Measurements from ENCODE around the gene STS. TPM values are rescaled to one million over a fixed set of nuclear protein-coding genes. Genes with fewer than 3 reads are reported as not detected.

STS gene, protein sequence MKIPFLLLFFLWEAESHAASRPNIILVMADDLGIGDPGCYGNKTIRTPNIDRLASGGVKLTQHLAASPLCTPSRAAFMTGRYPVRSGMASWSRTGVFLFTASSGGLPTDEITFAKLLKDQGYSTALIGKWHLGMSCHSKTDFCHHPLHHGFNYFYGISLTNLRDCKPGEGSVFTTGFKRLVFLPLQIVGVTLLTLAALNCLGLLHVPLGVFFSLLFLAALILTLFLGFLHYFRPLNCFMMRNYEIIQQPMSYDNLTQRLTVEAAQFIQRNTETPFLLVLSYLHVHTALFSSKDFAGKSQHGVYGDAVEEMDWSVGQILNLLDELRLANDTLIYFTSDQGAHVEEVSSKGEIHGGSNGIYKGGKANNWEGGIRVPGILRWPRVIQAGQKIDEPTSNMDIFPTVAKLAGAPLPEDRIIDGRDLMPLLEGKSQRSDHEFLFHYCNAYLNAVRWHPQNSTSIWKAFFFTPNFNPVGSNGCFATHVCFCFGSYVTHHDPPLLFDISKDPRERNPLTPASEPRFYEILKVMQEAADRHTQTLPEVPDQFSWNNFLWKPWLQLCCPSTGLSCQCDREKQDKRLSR
- 6.3 and 6.9 TPM in 2 replicates for total RNA-seq
- long read RNA-seq, partial matches to known transcripts, result 5 of 6 reads
- long read RNA-seq, other reads (novel, unspliced or antisense), result 1 of 6 reads

GRCh38 chrX:7147413-7147977, at the start of gene STS:
Gene STS, plus strand, starts transcription at chrX:7147712. Its CDS starts 105,488 bp downstream, at chrX:7253200.
- peak within 1 kb of the TSS; percentile 96 for H3K4me3 Mint-ChIP-seq
- no peaks in the 10 kb centered on the region for H3K36me3 Mint-ChIP-seq (ENCODE audit: low read depth)
- H3K27me3 Mint-ChIP-seq (ENCODE audit: low read depth), result no peaks in the 10 kb centered on the region
- H3K27ac Mint-ChIP-seq (ENCODE audit: unreplicated experiment), result peak within 1 kb of the TSS; percentile 86
- H3K9me3 Mint-ChIP-seq, result no peaks in the 10 kb centered on the region
- peak; percentile 39 for DNase-seq (ENCODE audit: low read depth, low spot score)
- TF ChIP-seq, protein P1, sequence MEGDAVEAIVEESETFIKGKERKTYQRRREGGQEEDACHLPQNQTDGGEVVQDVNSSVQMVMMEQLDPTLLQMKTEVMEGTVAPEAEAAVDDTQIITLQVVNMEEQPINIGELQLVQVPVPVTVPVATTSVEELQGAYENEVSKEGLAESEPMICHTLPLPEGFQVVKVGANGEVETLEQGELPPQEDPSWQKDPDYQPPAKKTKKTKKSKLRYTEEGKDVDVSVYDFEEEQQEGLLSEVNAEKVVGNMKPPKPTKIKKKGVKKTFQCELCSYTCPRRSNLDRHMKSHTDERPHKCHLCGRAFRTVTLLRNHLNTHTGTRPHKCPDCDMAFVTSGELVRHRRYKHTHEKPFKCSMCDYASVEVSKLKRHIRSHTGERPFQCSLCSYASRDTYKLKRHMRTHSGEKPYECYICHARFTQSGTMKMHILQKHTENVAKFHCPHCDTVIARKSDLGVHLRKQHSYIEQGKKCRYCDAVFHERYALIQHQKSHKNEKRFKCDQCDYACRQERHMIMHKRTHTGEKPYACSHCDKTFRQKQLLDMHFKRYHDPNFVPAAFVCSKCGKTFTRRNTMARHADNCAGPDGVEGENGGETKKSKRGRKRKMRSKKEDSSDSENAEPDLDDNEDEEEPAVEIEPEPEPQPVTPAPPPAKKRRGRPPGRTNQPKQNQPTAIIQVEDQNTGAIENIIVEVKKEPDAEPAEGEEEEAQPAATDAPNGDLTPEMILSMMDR (conservative IDR thresholded peaks at IDR 0.05), result no peak
- H3K4me1 Mint-ChIP-seq, result peaks cover 23% of the 10 kb centered on the region

DNA sequence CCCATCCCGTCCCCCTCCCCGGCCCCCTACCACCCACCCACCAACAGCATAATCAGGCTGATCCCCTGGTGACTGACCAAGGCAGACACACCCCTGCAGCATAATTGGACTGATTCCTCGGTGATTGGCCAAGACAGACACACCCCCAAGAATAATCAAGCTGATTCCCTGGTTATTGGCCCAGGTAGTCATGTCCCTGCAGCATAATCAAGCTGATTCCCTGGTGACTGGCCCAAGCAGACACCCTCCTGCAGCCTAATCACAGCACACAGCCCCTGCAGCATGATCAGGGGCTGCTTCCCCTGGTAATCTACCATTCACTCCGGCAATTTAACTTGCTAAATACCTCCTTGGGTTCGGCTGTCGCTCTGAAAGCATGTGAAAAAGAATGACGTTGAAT, 47.5 kb upstream of the STS start:
- TF ChIP-seq, protein P1 (conservative IDR thresholded peaks at IDR 0.05), result no peak
- H3K4me3 Mint-ChIP-seq, result no peak overlapping the region
- H3K27ac Mint-ChIP-seq (ENCODE audit: unreplicated experiment), result no peak overlapping the region
- peaks cover 7% of the 10 kb centered on the region for H3K9me3 Mint-ChIP-seq
- no peak for DNase-seq (ENCODE audit: low read depth, low spot score)
- peaks cover 45% of the 10 kb centered on the region for H3K36me3 Mint-ChIP-seq (ENCODE audit: low read depth)
- H3K4me1 Mint-ChIP-seq, result peaks cover 5% of the 10 kb centered on the region
- H3K27me3 Mint-ChIP-seq (ENCODE audit: low read depth), result no peaks in the 10 kb centered on the region

GRCh38 chrX:7102119-7102518, 45.4 kb upstream of the STS start:
- DNase-seq (ENCODE audit: low read depth, low spot score), result no peak
- no peak overlapping the region for H3K4me3 Mint-ChIP-seq
- no peaks in the 10 kb centered on the region for H3K27me3 Mint-ChIP-seq (ENCODE audit: low read depth)
- peaks cover 7% of the 10 kb centered on the region for H3K9me3 Mint-ChIP-seq
- peaks cover 5% of the 10 kb centered on the region for H3K4me1 Mint-ChIP-seq
- TF ChIP-seq, protein P1 (conservative IDR thresholded peaks at IDR 0.05), result no peak
- no peak overlapping the region for H3K27ac Mint-ChIP-seq (ENCODE audit: unreplicated experiment)
- H3K36me3 Mint-ChIP-seq (ENCODE audit: low read depth), result peaks cover 35% of the 10 kb centered on the region

DNA sequence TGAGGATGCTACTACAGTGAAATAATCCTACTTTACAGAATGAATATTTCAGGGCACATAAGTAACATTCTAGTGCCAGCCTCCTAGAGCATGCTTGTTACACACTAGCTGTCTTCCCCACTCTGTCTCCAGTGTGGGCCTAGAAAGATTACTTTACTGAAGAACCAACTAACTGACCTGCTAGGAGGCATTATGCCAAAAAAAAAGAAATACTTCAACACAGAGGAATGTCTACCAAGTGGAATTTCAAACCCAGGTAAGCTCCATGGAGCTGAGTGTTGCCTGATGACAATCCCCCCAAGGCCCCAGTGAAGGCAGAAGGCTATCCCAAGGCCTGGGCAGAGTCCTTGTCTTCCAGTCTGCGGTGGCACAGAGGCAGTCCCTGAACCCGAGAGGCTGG, 40.9 kb upstream of the STS start:
- TF ChIP-seq, protein P1 (conservative IDR thresholded peaks at IDR 0.05), result no peak
- Mint-ChIP-seq H3K4me3 (no peak overlapping the region), H3K9me3 (peaks cover 7% of the 10 kb centered on the region), H3K36me3 (ENCODE audit: low read depth) (peaks cover 23% of the 10 kb centered on the region), H3K27me3 (ENCODE audit: low read depth) (no peaks in the 10 kb centered on the region), H3K27ac (ENCODE audit: unreplicated experiment) (peak overlapping the region; percentile 85), H3K4me1 (peaks cover 29% of the 10 kb centered on the region)
- DNase-seq (ENCODE audit: low read depth, low spot score), result no peak

- Mint-ChIP-seq H3K9me3 (peaks cover 3% of the 10 kb centered on the region), H3K4me3 (no peak overlapping the region), H3K4me1 (peaks cover 29% of the 10 kb centered on the region), H3K36me3 (ENCODE audit: low read depth) (peaks cover 13% of the 10 kb centered on the region), H3K27ac (ENCODE audit: unreplicated experiment) (peak overlapping the region; percentile 75), H3K27me3 (ENCODE audit: low read depth) (no peaks in the 10 kb centered on the region)
- no peak for DNase-seq (ENCODE audit: low read depth, low spot score)
- TF ChIP-seq, protein P1 (conservative IDR thresholded peaks at IDR 0.05), result no peak
Observed at GRCh38 chrX:7108030-7108429, 39.5 kb upstream of the STS start.
